Ovary (tissue), 9 donors: Measurements from ENCODE around the gene RNF135. TPM values are rescaled to one million over a fixed set of nuclear protein-coding genes. Genes with fewer than 3 reads are reported as not detected.

Experiments
- DNase-seq, 5 donors: peaks; one replicate each; pipeline ENCODE4 v3.0.0-alpha.2; 2019 to 2020
- H3K27ac ChIP-seq, 2 donors: fragments of 200-600 bp; one replicate each; pipeline versions ENCODE4 v1.5.1 to v1.8.0; 2019 to 2022
- H3K27me3 ChIP-seq: fragments of 200-600 bp; one replicate; pipeline ENCODE4 v1.8.0; 2022
- H3K36me3 ChIP-seq: fragments of 200-600 bp; sonication (generic); one replicate; pipeline ENCODE4 v1.5.1; 2019
- H3K4me1 ChIP-seq: one replicate; pipeline ENCODE4 v1.8.1; 2013; ENCODE audit warnings: mild to moderate bottlenecking, moderate library complexity; ENCODE audit not compliant: insufficient read depth
- H3K4me3 ChIP-seq: fragments of 200-600 bp; sonication (generic); one replicate; pipeline ENCODE4 v1.5.1; 2017
- H3K9me3 ChIP-seq, 2 donors: fragments of 200-600 bp in 1 of 2; sonication (generic) in 1 of 2; one replicate each; pipeline versions ENCODE4 v1.5.1 to v1.8.1; 2013 to 2019; ENCODE audit warnings: mild to moderate bottlenecking in 1 of 2, moderate library complexity in 1 of 2
- CTCF ChIP-seq, 3 donors: fragments of 450-650 bp in 2 of 3; fragments of 200-600 bp in 1 of 3; IDR thresholded peaks; one replicate each; pipeline versions ENCODE4 v1.5.1 to v1.8.0; 2016 to 2022; ENCODE audit warnings: antibody characterized with exemption in 3 of 3, mild to moderate bottlenecking in 1 of 3
- EP300 ChIP-seq: sonication (generic); formaldehyde crosslinking; IDR thresholded peaks from one replicate; pipeline ENCODE4 v1.6.1; 2017; ENCODE audit warnings: antibody characterized with exemption
- POLR2A ChIP-seq: fragments of 450-650 bp; IDR thresholded peaks from one replicate; pipeline ENCODE4 v1.6.1; 2017; ENCODE audit warnings: antibody characterized with exemption, mild to moderate bottlenecking, moderate library complexity
- WGBS, 3 donors: extraction: QIAGEN DNeasy Blood & Tissue Kit in 1 of 3; methylation state at CpG; one replicate each; pipeline versions ENCODE4 v1.1.5 to v1.1.7; 2013 to 2017; 5-methylcytosine and 5-hydroxymethylcytosine counted together
- intact Hi-C, 4 donors: fragments of 100-400 bp; cut with DNase I; formaldehyde crosslinking; loops; one replicate each; pipeline versions ENCODE4 v1.11.0 to v1.15.1; 2022 to 2023
- polyA plus RNA-seq, 2 donors: library from polyadenylated mRNA; stranded (reverse); fragments of 200-250 nt in 1 of 2; fragments of 350-450 nt in 1 of 2; fragmentation: Illumina TruSeq in 1 of 2; extraction: RNeasy Lipid Tissue Mini Kit (QIAGEN cat#74804) in 1 of 2; gene quantifications; one replicate each; pipeline ENCODE4 v1.2.3, GENCODE V29; 2013 to 2014
- total RNA-seq, 7 donors: library from RNA; depleted of rRNA in 2 of 7; stranded (reverse); fragments of >200 nt in 2 of 7; fragmentation: NEBNext Ultra II Directional in 3 of 7; extraction: Animal tissue kit (Norgen Biotek cat#: 25700) in 3 of 7; gene quantifications; one replicate each; pipeline versions ENCODE4 v1.1.0 to v1.2.4, GENCODE V29; 2016 to 2023
- donor health status: DM: no; HTN: no; CAD: no; lungs with moderate emphysema.
- donor health status: DM: no; HTN: no; CAD: no.
- donor health status: Bipolar disorder and iron deficiency.
- donor health status: DM: yes; HTN: yes; CAD: no.
- donor health status: DM: no; HTN: no; CAD: no.
- donor health status: DM: yes; HTN: yes; CAD: no.

Gene RNF135
- total and polyA plus RNA-seq, 9 donors = 14.8 to 25.0 (median 18.3) TPM

GRCh38 chr17:30947796-30948195 lies 23.0 kb upstream of the RNF135 start:
- H3K4me3 ChIP-seq = no peak overlapping the region
- no peak overlapping the region for H3K27ac ChIP-seq
- TF ChIP-seq EP300 (no peak), CTCF (IDR thresholded peaks at IDR 0.05) (no peak), POLR2A (no peak)
- intact Hi-C loops = no loop called here
- no peaks in the 10 kb centered on the region for H3K36me3 ChIP-seq
- no peaks in the 10 kb centered on the region for H3K9me3 ChIP-seq
- 93 to 95% (median 94%) methylated on average over 5 of the region's 5 CpGs for WGBS, 3 donors
- DNase-seq = no peak
- H3K4me1 ChIP-seq = no peaks in the 10 kb centered on the region
- no peaks in the 10 kb centered on the region for H3K27me3 ChIP-seq

- TF ChIP-seq EP300 = no peak
- TF ChIP-seq POLR2A = no peak
- TF ChIP-seq CTCF (IDR thresholded peaks at IDR 0.05) = no peak
- no peaks in the 10 kb centered on the region for H3K36me3 ChIP-seq
- 86 to 92% (median 88%) methylated on average over 5 of the region's 5 CpGs for WGBS, 3 donors
- DNase-seq = no peak
- H3K27ac ChIP-seq = no peak overlapping the region
- intact Hi-C loops = no loop called here
- H3K4me1 ChIP-seq = no peaks in the 10 kb centered on the region
- H3K4me3 ChIP-seq = no peak overlapping the region
- H3K9me3 ChIP-seq = no peaks in the 10 kb centered on the region
- no peaks in the 10 kb centered on the region for H3K27me3 ChIP-seq
Observed at GRCh38 chr17:30950189-30950588, 20.6 kb upstream of the RNF135 start.

GRCh38 chr17:30950669-30951399 lies 20.0 kb upstream of the RNF135 start:
- Histone ChIP-seq H3K27ac (no peak overlapping the region), H3K36me3 (no peaks in the 10 kb centered on the region), H3K4me1 (no peaks in the 10 kb centered on the region), H3K4me3 (no peak overlapping the region), H3K27me3 (no peaks in the 10 kb centered on the region), H3K9me3 (no peaks in the 10 kb centered on the region)
- peak in 1 of 5 donors; percentile 23 for DNase-seq
- WGBS, 3 donors = 65 to 75% (median 71%) methylated on average over 9 of the region's 9 CpGs
- TF ChIP-seq POLR2A (no peak), EP300 (no peak), CTCF (IDR thresholded peaks at IDR 0.05) (no peak)
- intact Hi-C loops = no loop called here

- Histone ChIP-seq H3K4me3 (no peak overlapping the region), H3K27ac (no peak overlapping the region), H3K4me1 (no peaks in the 10 kb centered on the region), H3K9me3 (no peaks in the 10 kb centered on the region), H3K36me3 (no peaks in the 10 kb centered on the region), H3K27me3 (no peaks in the 10 kb centered on the region)
- no peak for TF ChIP-seq CTCF (IDR thresholded peaks at IDR 0.05)
- no peak for TF ChIP-seq EP300
- TF ChIP-seq POLR2A = no peak
- 92 to 94% (median 93%) methylated on average over 9 of the region's 9 CpGs for WGBS, 3 donors
- intact Hi-C loops = no loop called here
- no peak for DNase-seq
Observed at GRCh38 chr17:30952638-30953393, 18.0 kb upstream of the RNF135 start.
